HCT116 (cell line): ENCODE measurements around the gene MAPKAP1.

Experiments used
- CEBPB ChIP-seq: IDR thresholded peaks from 2 replicates; pipeline ENCODE4 v1.6.1; 2012; ENCODE audit warnings: low read depth
- EGR1 ChIP-seq: IDR thresholded peaks from 2 replicates; pipeline ENCODE4 v1.6.1; 2012; ENCODE audit warnings: low read depth
- EZH2phosphoT487 ChIP-seq: fragments of 200-600 bp; IDR thresholded peaks from 2 replicates; pipeline ENCODE4 v1.6.1; 2018; ENCODE audit warnings: antibody characterized with exemption, borderline replicate concordance
- JUND ChIP-seq: IDR thresholded peaks from 2 replicates; pipeline ENCODE4 v1.6.1; 2012
- MAX ChIP-seq: IDR thresholded peaks from 2 replicates; pipeline ENCODE4 v1.6.1; 2012
- POLR2A ChIP-seq: IDR thresholded peaks from 2 replicates; pipeline ENCODE4 v1.7.0; 2011; ENCODE audit warnings: borderline replicate concordance; ENCODE audit not compliant: insufficient read depth, insufficient read length; ENCODE audit errors: extremely low read depth
- POLR2AphosphoS5 ChIP-seq: IDR thresholded peaks from 2 replicates; pipeline ENCODE4 v1.6.1; 2011; ENCODE audit warnings: mild to moderate bottlenecking, low read depth, low read length, moderate library complexity
- RAD21 ChIP-seq: IDR thresholded peaks from 2 replicates; pipeline ENCODE4 v1.6.1; 2012; ENCODE audit warnings: low read depth, mild to moderate bottlenecking
- REST ChIP-seq: IDR thresholded peaks from 2 replicates; pipeline ENCODE4 v1.6.1; 2012; ENCODE audit warnings: low read depth
- SP1 ChIP-seq: IDR thresholded peaks from 2 replicates; pipeline ENCODE4 v1.6.1; 2012; ENCODE audit warnings: low read depth
- TF ChIP-seq, protein P1 (sequence below), 3 experiments: fragments of 200-600 bp in 1 of 3; sonication (generic) in 1 of 3; IDR thresholded peaks in 2 of 3; conservative IDR thresholded peaks in 1 of 3; 2 replicates each; pipeline ENCODE4 v1.5.1; 2012 to 2017; ENCODE audit warnings: low read depth in 2 of 3, low read length in 2 of 3, antibody characterized with exemption in 1 of 3, borderline replicate concordance in 1 of 3, control low read depth in 1 of 3, mild to moderate bottlenecking in 1 of 3, mixed read lengths in 1 of 3, mixed run types in 1 of 3, moderate library complexity in 1 of 3; ENCODE audit not compliant: insufficient read depth in 1 of 3

GRCh38 chr9:125523681-125524080, 183.3 kb downstream of the MAPKAP1 start:
- TF ChIP-seq, protein P1, sequence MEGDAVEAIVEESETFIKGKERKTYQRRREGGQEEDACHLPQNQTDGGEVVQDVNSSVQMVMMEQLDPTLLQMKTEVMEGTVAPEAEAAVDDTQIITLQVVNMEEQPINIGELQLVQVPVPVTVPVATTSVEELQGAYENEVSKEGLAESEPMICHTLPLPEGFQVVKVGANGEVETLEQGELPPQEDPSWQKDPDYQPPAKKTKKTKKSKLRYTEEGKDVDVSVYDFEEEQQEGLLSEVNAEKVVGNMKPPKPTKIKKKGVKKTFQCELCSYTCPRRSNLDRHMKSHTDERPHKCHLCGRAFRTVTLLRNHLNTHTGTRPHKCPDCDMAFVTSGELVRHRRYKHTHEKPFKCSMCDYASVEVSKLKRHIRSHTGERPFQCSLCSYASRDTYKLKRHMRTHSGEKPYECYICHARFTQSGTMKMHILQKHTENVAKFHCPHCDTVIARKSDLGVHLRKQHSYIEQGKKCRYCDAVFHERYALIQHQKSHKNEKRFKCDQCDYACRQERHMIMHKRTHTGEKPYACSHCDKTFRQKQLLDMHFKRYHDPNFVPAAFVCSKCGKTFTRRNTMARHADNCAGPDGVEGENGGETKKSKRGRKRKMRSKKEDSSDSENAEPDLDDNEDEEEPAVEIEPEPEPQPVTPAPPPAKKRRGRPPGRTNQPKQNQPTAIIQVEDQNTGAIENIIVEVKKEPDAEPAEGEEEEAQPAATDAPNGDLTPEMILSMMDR (IDR thresholded peaks at IDR 0.05 in 2 of 3, conservative IDR thresholded peaks at IDR 0.05 in 1 of 3; ENCODE audit: borderline replicate concordance in 1 of 3, insufficient read depth in 1 of 3, low read depth in 2 of 3, low read length in 2 of 3) = no peak
- no peak for TF ChIP-seq REST
- no peak for TF ChIP-seq SP1
- no peak for TF ChIP-seq POLR2A
- no peak for TF ChIP-seq EGR1
- TF ChIP-seq RAD21 = no peak
- no peak for TF ChIP-seq EZH2phosphoT487
- no peak for TF ChIP-seq POLR2AphosphoS5
- no peak for TF ChIP-seq JUND
- no peak for TF ChIP-seq MAX
- no peak for TF ChIP-seq CEBPB
